Vagina (tissue), 2 donors: ENCODE data around the gene MGLL.

ENCODE experiments used
- POLR2A ChIP-seq, 2 donors: fragments of 450-650 bp; IDR thresholded peaks; one replicate each; pipeline ENCODE4 v1.6.1; 2017; ENCODE audit warnings: antibody characterized with exemption in 2 of 2, mild to moderate bottlenecking in 2 of 2, moderate library complexity in 2 of 2
- POLR2AphosphoS5 ChIP-seq, 2 donors: sonication (generic); formaldehyde crosslinking; IDR thresholded peaks; one replicate each; pipeline ENCODE4 v1.9.0; 2017; ENCODE audit warnings: antibody characterized with exemption in 2 of 2, mild to moderate bottlenecking in 2 of 2, low read depth in 1 of 2; ENCODE audit not compliant: insufficient read depth in 1 of 2
- TF ChIP-seq, protein P1 (sequence below), 3 experiments: fragments of 450-650 bp in 2 of 3; fragments of 200-600 bp in 1 of 3; sonication (generic) in 1 of 3; IDR thresholded peaks; one replicate each; pipeline ENCODE4 v1.5.1; 2017 to 2019; ENCODE audit warnings: antibody characterized with exemption in 3 of 3, mild to moderate bottlenecking in 2 of 3, moderate library complexity in 2 of 3

DNA sequence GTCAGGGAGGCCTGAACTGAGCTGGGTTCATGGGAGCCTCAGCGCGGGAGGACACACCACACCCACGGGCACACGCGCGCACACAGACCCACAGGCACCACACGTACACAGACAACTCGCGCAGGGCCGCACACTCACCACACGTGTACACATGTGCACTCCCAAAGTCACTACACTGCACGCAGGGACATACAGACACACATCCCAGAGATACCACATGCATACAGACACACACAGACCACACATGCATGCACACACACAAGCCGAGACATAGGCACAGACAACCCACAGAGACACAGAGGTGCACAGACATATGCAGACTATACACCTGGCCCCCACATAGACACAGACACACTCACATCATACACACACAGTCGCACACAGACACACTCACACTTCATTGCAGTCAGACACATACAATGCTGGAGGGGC lies 1.1 kb upstream of the MGLL start:
- TF ChIP-seq POLR2A (IDR thresholded peaks at IDR 0.05), result no peak
- TF ChIP-seq, protein P1, sequence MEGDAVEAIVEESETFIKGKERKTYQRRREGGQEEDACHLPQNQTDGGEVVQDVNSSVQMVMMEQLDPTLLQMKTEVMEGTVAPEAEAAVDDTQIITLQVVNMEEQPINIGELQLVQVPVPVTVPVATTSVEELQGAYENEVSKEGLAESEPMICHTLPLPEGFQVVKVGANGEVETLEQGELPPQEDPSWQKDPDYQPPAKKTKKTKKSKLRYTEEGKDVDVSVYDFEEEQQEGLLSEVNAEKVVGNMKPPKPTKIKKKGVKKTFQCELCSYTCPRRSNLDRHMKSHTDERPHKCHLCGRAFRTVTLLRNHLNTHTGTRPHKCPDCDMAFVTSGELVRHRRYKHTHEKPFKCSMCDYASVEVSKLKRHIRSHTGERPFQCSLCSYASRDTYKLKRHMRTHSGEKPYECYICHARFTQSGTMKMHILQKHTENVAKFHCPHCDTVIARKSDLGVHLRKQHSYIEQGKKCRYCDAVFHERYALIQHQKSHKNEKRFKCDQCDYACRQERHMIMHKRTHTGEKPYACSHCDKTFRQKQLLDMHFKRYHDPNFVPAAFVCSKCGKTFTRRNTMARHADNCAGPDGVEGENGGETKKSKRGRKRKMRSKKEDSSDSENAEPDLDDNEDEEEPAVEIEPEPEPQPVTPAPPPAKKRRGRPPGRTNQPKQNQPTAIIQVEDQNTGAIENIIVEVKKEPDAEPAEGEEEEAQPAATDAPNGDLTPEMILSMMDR (IDR thresholded peaks at IDR 0.05), result no peak
- TF ChIP-seq POLR2AphosphoS5 (IDR thresholded peaks at IDR 0.05; ENCODE audit: insufficient read depth in 1 of 2, low read depth in 1 of 2), result no peak
